HepG2 (cell line): ENCODE results near the gene CSNK1D. TPM values are rescaled to one million over a fixed set of nuclear protein-coding genes. Genes with fewer than 3 reads are reported as not detected.

Experiments used
- BRD4 ChIP-seq: sonication (generic); formaldehyde crosslinking; IDR thresholded peaks from 2 replicates; pipeline ENCODE4 v1.4.0; 2020; ENCODE audit warnings: missing genetic modification reagents
- ISX ChIP-seq: sonication (generic); formaldehyde crosslinking; conservative IDR thresholded peaks from 2 replicates; pipeline ENCODE4 v1.5.0; 2020; ENCODE audit warnings: missing genetic modification reagents
- KDM1A ChIP-seq: IDR thresholded peaks from 2 replicates; pipeline ENCODE4 v1.6.1; 2016; ENCODE audit warnings: missing compliant biosample characterization
- KDM6A ChIP-seq: IDR thresholded peaks from 2 replicates; pipeline ENCODE4 v1.6.1; 2016; ENCODE audit warnings: low read depth
- MED8 ChIP-seq: sonication (generic); formaldehyde crosslinking; IDR thresholded peaks from 2 replicates; pipeline ENCODE4 v1.8.1; 2023; ENCODE audit warnings: mild to moderate bottlenecking, missing genetic modification reagents; ENCODE audit not compliant: insufficient replicate concordance
- NCOA1 ChIP-seq: sonication (generic); formaldehyde crosslinking; IDR thresholded peaks from 2 replicates; pipeline ENCODE4 v1.9.0; 2021; ENCODE audit warnings: missing genetic modification reagents
- NFYC ChIP-seq: IDR thresholded peaks from 2 replicates; pipeline ENCODE4 v1.6.1; 2016; ENCODE audit warnings: missing genetic modification reagents, missing compliant biosample characterization
- TBX2 ChIP-seq: sonication (generic); formaldehyde crosslinking; IDR thresholded peaks from 2 replicates; pipeline ENCODE4 v1.5.0; 2020; ENCODE audit warnings: missing genetic modification reagents, mild to moderate bottlenecking, borderline replicate concordance
- U2AF2 ChIP-seq: fragments of 200-400 bp; formaldehyde crosslinking; IDR thresholded peaks from 2 replicates; pipeline ENCODE4 v1.6.1; 2017; ENCODE audit warnings: low read depth, mild to moderate bottlenecking, low read length
- WIZ ChIP-seq: sonication (generic); formaldehyde crosslinking; IDR thresholded peaks from 2 replicates; pipeline ENCODE4 v1.5.1; 2020; ENCODE audit warnings: mild to moderate bottlenecking, missing genetic modification reagents
- ZBTB38 ChIP-seq: sonication (generic); formaldehyde crosslinking; IDR thresholded peaks from 2 replicates; pipeline ENCODE4 v1.5.1; 2020; ENCODE audit warnings: mild to moderate bottlenecking, missing genetic modification reagents
- ZFP62 ChIP-seq: sonication (generic); formaldehyde crosslinking; IDR thresholded peaks from 2 replicates; pipeline ENCODE4 v1.4.0; 2020; ENCODE audit warnings: missing genetic modification reagents
- ZFX ChIP-seq: sonication (generic); formaldehyde crosslinking; IDR thresholded peaks from 2 replicates; pipeline ENCODE4 v1.4.0; 2020; ENCODE audit warnings: mild to moderate bottlenecking, low read depth, missing genetic modification reagents, moderate library complexity
- ZFY ChIP-seq: sonication (generic); formaldehyde crosslinking; IDR thresholded peaks from 2 replicates; pipeline ENCODE4 v1.4.0; 2020; ENCODE audit warnings: missing genetic modification reagents
- ZNF143 ChIP-seq: sonication (generic); formaldehyde crosslinking; IDR thresholded peaks from 2 replicates; pipeline ENCODE4 v1.4.0; 2020; ENCODE audit warnings: missing genetic modification reagents
- ZNF205 ChIP-seq: IDR thresholded peaks from 2 replicates; pipeline ENCODE4 v1.6.1; 2018; ENCODE audit warnings: missing biosample characterization, missing genetic modification reagents
- ZNF224 ChIP-seq: sonication (generic); formaldehyde crosslinking; IDR thresholded peaks from 2 replicates; pipeline ENCODE4 v1.5.0; 2020; ENCODE audit warnings: mild to moderate bottlenecking, missing genetic modification reagents
- ZNF451 ChIP-seq: sonication (generic); formaldehyde crosslinking; IDR thresholded peaks from 2 replicates; pipeline ENCODE4 v1.5.0; 2020; ENCODE audit warnings: mild to moderate bottlenecking, missing genetic modification reagents
- ZNF572 ChIP-seq: sonication (generic); formaldehyde crosslinking; IDR thresholded peaks from 2 replicates; pipeline ENCODE4 v1.5.1; 2020; ENCODE audit warnings: mild to moderate bottlenecking, missing genetic modification reagents
- ZSCAN30 ChIP-seq: sonication (generic); formaldehyde crosslinking; IDR thresholded peaks from 2 replicates; pipeline ENCODE4 v1.5.0; 2020; ENCODE audit warnings: mild to moderate bottlenecking, missing genetic modification reagents
- ZSCAN31 ChIP-seq: sonication (generic); formaldehyde crosslinking; IDR thresholded peaks from 2 replicates; pipeline ENCODE4 v1.5.0; 2020; ENCODE audit warnings: low read depth, mild to moderate bottlenecking, missing genetic modification reagents
- polyA plus RNA-seq, 8 experiments: library from polyadenylated mRNA; depleted of rRNA in 3 of 8; stranded (reverse) in 7 of 8; unstranded in 1 of 8; fragments of >200 nt; fragmentation: Illumina TruSeq in 4 of 8; extraction: Trizol in 4 of 8; gene quantifications; 2 replicates each; pipeline versions ENCODE4 v1.2.1 to v1.2.3, GENCODE V29; 2011 to 2016; ENCODE audit warnings: low read depth in 4 of 8, missing spikeins in 1 of 8, mixed read lengths in 1 of 8; ENCODE audit not compliant: insufficient read depth in 1 of 8
- total RNA-seq, 5 experiments: library from RNA; depleted of rRNA; stranded (reverse); fragments of >200 nt; fragmentation: Illumina TruSeq; extraction: Trizol; gene quantifications; 2 replicates each; pipeline ENCODE4 v1.2.3, GENCODE V29; 2016; ENCODE audit warnings: low read depth in 1 of 5
- TF ChIP-seq, protein P1 (sequence below): sonication (generic); formaldehyde crosslinking; IDR thresholded peaks from 2 replicates; pipeline ENCODE4 v1.4.0; 2020; ENCODE audit warnings: mild to moderate bottlenecking, missing genetic modification reagents
- TF ChIP-seq, protein P2 (sequence below): sonication (generic); formaldehyde crosslinking; IDR thresholded peaks from 2 replicates; pipeline ENCODE4 v1.4.0; 2020; ENCODE audit warnings: missing genetic modification reagents, borderline replicate concordance
- TF ChIP-seq, protein P3 (sequence below): sonication (generic); formaldehyde crosslinking; IDR thresholded peaks from 2 replicates; pipeline ENCODE4 v1.4.0; 2020; ENCODE audit warnings: low read depth, mild to moderate bottlenecking, missing genetic modification reagents
- TF ChIP-seq, protein P4 (sequence below): IDR thresholded peaks from 2 replicates; pipeline ENCODE4 v1.6.1; 2016; ENCODE audit warnings: missing genetic modification reagents, missing compliant biosample characterization

Gene CSNK1D
- total and polyA plus RNA-seq, 2 of the 13 experiments (the other 11 are each of a cell fraction or from before 2014, with no cell fraction given) = 31.5 to 128 TPM

DNA sequence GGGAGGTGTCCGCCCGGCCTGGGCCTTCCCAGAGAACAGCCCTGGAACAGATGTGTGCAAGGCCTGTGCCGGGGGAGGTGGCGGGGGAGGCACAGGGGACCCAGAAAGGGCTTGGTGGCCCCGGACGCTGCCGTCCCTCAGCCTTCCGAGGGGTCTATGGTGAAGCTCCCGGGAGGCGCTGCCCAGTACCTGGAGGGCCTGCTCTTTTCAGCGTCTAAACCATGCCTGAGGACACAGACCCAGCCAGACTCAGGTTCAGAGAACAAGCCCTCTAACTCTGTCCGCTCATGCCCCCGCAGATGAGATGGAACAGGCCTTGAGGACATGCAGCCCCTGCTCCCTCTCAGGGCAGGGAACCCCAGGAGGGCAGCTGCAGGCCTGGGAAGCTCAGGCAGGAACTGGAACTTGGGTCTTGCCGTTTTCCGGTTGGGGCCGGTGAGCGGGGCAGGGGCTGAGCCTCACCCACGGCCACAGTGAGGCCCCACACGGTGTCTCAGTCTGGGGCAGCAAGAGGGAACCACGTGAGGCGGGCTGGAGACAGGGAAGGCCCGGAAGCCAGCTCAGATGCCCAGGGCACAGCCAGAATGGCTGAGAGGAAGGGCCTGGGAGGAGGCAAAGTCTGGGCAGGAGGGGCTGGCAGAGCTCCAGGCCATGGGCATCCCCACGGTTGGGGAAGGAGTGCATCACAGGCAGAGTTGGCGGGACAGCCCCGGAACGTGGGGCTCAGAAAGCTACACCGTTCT, 32.1 kb downstream of the CSNK1D start (continued):
- TF ChIP-seq, protein P1, sequence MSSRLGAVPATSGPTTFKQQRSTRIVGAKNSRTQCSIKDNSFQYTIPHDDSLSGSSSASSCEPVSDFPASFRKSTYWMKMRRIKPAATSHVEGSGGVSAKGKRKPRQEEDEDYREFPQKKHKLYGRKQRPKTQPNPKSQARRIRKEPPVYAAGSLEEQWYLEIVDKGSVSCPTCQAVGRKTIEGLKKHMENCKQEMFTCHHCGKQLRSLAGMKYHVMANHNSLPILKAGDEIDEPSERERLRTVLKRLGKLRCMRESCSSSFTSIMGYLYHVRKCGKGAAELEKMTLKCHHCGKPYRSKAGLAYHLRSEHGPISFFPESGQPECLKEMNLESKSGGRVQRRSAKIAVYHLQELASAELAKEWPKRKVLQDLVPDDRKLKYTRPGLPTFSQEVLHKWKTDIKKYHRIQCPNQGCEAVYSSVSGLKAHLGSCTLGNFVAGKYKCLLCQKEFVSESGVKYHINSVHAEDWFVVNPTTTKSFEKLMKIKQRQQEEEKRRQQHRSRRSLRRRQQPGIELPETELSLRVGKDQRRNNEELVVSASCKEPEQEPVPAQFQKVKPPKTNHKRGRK (CRISPR knock-in tag) = no peak
- TF ChIP-seq, protein P2, sequence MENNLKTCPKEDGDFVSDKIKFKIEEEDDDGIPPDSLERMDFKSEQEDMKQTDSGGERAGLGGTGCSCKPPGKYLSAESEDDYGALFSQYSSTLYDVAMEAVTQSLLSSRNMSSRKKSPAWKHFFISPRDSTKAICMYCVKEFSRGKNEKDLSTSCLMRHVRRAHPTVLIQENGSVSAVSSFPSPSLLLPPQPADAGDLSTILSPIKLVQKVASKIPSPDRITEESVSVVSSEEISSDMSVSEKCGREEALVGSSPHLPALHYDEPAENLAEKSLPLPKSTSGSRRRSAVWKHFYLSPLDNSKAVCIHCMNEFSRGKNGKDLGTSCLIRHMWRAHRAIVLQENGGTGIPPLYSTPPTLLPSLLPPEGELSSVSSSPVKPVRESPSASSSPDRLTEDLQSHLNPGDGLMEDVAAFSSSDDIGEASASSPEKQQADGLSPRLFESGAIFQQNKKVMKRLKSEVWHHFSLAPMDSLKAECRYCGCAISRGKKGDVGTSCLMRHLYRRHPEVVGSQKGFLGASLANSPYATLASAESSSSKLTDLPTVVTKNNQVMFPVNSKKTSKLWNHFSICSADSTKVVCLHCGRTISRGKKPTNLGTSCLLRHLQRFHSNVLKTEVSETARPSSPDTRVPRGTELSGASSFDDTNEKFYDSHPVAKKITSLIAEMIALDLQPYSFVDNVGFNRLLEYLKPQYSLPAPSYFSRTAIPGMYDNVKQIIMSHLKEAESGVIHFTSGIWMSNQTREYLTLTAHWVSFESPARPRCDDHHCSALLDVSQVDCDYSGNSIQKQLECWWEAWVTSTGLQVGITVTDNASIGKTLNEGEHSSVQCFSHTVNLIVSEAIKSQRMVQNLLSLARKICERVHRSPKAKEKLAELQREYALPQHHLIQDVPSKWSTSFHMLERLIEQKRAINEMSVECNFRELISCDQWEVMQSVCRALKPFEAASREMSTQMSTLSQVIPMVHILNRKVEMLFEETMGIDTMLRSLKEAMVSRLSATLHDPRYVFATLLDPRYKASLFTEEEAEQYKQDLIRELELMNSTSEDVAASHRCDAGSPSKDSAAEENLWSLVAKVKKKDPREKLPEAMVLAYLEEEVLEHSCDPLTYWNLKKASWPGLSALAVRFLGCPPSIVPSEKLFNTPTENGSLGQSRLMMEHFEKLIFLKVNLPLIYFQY (CRISPR knock-in tag) = peak; percentile 35; the same call in 1 of the 2 replicates
- TF ChIP-seq U2AF2 = 0 out of 2 replicates have a peak, but pooled peaks have one; percentile 44
- TF ChIP-seq BRD4 (CRISPR knock-in tag) = peak; percentile 64
- no peak for TF ChIP-seq ZSCAN30 (CRISPR knock-in tag)
- TF ChIP-seq WIZ = peak; percentile 86; the same call in 1 of the 2 replicates
- peak; percentile 77; the same call in 1 of the 2 replicates for TF ChIP-seq ZFP62 (CRISPR knock-in tag)
- TF ChIP-seq, protein P3, sequence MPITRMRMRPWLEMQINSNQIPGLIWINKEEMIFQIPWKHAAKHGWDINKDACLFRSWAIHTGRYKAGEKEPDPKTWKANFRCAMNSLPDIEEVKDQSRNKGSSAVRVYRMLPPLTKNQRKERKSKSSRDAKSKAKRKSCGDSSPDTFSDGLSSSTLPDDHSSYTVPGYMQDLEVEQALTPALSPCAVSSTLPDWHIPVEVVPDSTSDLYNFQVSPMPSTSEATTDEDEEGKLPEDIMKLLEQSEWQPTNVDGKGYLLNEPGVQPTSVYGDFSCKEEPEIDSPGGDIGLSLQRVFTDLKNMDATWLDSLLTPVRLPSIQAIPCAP = peak; percentile 87; the same call in 1 of the 2 replicates
- TF ChIP-seq, protein P4, sequence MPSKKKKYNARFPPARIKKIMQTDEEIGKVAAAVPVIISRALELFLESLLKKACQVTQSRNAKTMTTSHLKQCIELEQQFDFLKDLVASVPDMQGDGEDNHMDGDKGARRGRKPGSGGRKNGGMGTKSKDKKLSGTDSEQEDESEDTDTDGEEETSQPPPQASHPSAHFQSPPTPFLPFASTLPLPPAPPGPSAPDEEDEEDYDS (CRISPR knock-in tag) = peak; percentile 47
- TF ChIP-seq KDM6A (CRISPR knock-in tag) = no peak
- 0 out of 2 replicates have a peak, but pooled peaks have one; percentile 67 for TF ChIP-seq ISX (CRISPR knock-in tag)
- peak; percentile 42; the same call in 1 of the 2 replicates for TF ChIP-seq ZNF205 (CRISPR knock-in tag)
- TF ChIP-seq KDM1A (CRISPR knock-in tag) = no peak
- TF ChIP-seq ZNF572 (CRISPR knock-in tag) = 0 out of 2 replicates have a peak, but pooled peaks have one; percentile 79
- no peak for TF ChIP-seq NCOA1
- TF ChIP-seq ZFX = peak; percentile 77
- TF ChIP-seq ZNF143 = no peak; the same call in 1 of the 2 replicates
- 0 out of 2 replicates have a peak, but pooled peaks have one; percentile 59 for TF ChIP-seq ZNF224 (CRISPR knock-in tag)
- TF ChIP-seq TBX2 (CRISPR knock-in tag) = 0 out of 2 replicates have a peak, but pooled peaks have one; percentile 24
- TF ChIP-seq ZNF451 (CRISPR knock-in tag) = peak; percentile 67
- peak; percentile 83 for TF ChIP-seq MED8
- peak; percentile 85 for TF ChIP-seq ZBTB38 (CRISPR knock-in tag)
- peak; percentile 34; the same call in 1 of the 2 replicates for TF ChIP-seq NFYC (CRISPR knock-in tag)
- TF ChIP-seq ZFY (CRISPR knock-in tag) = peak; percentile 83
- no peak for TF ChIP-seq ZSCAN31
